Peyer's patch (tissue), 4 donors: ENCODE measurements around the gene ABI3.

Experiments used
- POLR2A ChIP-seq, 2 donors: fragments of 450-650 bp; IDR thresholded peaks; one replicate each; pipeline ENCODE4 v1.5.1; 2017; ENCODE audit warnings: antibody characterized with exemption in 2 of 2, mild to moderate bottlenecking in 2 of 2, moderate library complexity in 2 of 2
- TF ChIP-seq, protein P1 (sequence below), 6 experiments: fragments of 450-650 bp in 4 of 6; fragments of 200-600 bp in 2 of 6; sonication (generic) in 1 of 6; IDR thresholded peaks; one replicate each; pipeline ENCODE4 v1.5.1; 2017 to 2019; ENCODE audit warnings: antibody characterized with exemption in 6 of 6, mild to moderate bottlenecking in 3 of 6, moderate library complexity in 1 of 6

DNA sequence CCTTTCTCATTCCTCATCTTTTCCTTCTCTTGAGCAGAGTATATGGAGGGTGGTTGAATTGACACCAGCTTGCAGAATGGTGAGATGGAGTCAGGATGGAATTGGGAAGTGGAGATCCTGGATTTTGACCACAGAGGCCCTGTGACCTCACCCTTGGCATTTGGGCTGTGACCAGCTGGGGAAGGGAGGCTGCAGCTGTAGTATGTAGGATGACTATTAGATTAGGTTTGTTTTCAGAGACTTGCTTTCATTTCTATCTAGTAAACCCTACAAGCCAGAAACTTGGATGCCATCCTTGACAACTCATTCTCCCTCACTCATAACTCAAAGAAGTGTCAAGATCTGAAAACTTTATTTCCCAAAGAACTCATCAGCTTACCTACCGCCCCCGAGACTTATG is 6.0 kb upstream of the ABI3 start:
- TF ChIP-seq, protein P1, sequence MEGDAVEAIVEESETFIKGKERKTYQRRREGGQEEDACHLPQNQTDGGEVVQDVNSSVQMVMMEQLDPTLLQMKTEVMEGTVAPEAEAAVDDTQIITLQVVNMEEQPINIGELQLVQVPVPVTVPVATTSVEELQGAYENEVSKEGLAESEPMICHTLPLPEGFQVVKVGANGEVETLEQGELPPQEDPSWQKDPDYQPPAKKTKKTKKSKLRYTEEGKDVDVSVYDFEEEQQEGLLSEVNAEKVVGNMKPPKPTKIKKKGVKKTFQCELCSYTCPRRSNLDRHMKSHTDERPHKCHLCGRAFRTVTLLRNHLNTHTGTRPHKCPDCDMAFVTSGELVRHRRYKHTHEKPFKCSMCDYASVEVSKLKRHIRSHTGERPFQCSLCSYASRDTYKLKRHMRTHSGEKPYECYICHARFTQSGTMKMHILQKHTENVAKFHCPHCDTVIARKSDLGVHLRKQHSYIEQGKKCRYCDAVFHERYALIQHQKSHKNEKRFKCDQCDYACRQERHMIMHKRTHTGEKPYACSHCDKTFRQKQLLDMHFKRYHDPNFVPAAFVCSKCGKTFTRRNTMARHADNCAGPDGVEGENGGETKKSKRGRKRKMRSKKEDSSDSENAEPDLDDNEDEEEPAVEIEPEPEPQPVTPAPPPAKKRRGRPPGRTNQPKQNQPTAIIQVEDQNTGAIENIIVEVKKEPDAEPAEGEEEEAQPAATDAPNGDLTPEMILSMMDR (IDR thresholded peaks at IDR 0.05) = no peak
- TF ChIP-seq POLR2A (IDR thresholded peaks at IDR 0.05) = no peak
